Liver (tissue), 2 donors: ENCODE results near the gene SYNJ2.

ENCODE experiments used
- FOXA1 ChIP-seq: IDR thresholded peaks from 2 replicates; pipeline ENCODE4 v1.6.1; 2016; ENCODE audit warnings: antibody characterized with exemption
- JUND ChIP-seq, 2 donors: IDR thresholded peaks; 2 replicates each; pipeline ENCODE4 v1.6.1; 2016; ENCODE audit warnings: antibody characterized with exemption in 2 of 2
- donor health status: healthy.

DNA sequence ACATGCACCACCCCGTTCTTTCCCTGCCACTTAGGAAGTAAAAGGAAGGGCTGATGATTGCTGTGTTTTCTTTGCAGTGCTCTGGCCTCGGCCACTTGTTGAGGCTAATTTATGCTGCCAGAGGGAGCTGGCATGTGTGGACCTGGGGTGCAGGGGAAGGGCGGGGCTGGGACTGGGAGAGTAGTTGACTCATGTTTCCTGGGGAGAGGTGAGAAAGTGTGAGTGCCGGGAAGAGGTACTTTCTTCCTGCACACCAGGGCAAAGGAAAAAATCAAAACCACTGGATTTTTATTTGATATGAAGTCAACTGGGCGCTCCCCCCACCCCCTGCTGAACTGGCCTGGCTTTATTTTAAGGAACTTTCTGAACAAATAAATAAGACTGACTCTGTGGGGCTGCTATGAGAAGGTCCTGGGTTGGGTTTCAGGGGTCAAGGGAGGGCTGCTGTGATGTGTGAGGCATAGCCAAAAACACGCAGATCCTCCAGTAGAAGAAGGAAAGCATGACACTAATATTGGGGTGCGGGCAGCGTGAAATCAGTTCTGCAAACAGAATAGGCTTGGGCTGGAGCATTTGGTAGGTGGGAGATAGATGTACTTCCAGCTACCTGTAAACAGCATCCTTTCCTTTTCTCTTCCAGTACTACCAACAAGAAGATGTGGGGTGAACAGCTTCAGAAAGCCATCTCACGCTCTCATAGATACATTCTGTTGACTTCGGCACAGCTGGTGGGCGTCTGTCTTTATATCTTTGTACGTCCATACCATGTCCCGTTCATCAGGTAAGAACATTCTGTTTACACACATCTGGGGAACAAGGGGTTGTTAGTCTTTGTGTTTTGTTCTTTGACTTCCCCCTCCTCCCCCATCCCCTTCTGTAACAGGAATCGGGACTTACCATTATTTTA is 87.5 kb downstream of the SYNJ2 start:
- TF ChIP-seq JUND (IDR thresholded peaks at IDR 0.05) (no peak), FOXA1 (no peak)
